Loucy (cell line): ENCODE results near the gene BTN3A1.

Experiments used
- H2AFZ ChIP-seq: fragments of 200-600 bp; sonication (generic); 2 replicates; pipeline ENCODE4 v1.6.0; 2016; ENCODE audit warnings: antibody characterized with exemption, mild to moderate bottlenecking, low read length, moderate library complexity
- H3F3A ChIP-seq: fragments of 200-600 bp; 2 replicates; pipeline ENCODE4 v1.6.0; 2016; ENCODE audit warnings: antibody characterized with exemption, low read depth, mild to moderate bottlenecking
- H3K27me3 ChIP-seq: fragments of 200-600 bp; sonication (generic); 2 replicates; pipeline ENCODE4 v1.6.1; 2014; ENCODE audit warnings: low read length, mild to moderate bottlenecking; ENCODE audit not compliant: insufficient read depth, poor library complexity, severe bottlenecking
- H3K36me3 ChIP-seq: fragments of 200-600 bp; sonication (generic); 2 replicates; pipeline ENCODE4 v1.6.1; 2016; ENCODE audit warnings: low read length; ENCODE audit not compliant: insufficient read depth
- H3K4me1 ChIP-seq: fragments of 200-600 bp; sonication (generic); 2 replicates; pipeline ENCODE4 v1.5.1; 2014; ENCODE audit warnings: low read length, mild to moderate bottlenecking; ENCODE audit not compliant: insufficient read depth, poor library complexity, severe bottlenecking
- H3K4me2 ChIP-seq: fragments of 200-600 bp; sonication (generic); 2 replicates; pipeline ENCODE4 v1.6.0; 2014; ENCODE audit warnings: antibody characterized with exemption, low read length, low read depth, mild to moderate bottlenecking; ENCODE audit not compliant: poor library complexity, severe bottlenecking
- H3K4me3 ChIP-seq: fragments of 200-600 bp; sonication (generic); 2 replicates; pipeline ENCODE4 v1.5.1; 2014; ENCODE audit warnings: low read length, mild to moderate bottlenecking, mixed read lengths; ENCODE audit not compliant: poor library complexity, severe bottlenecking
- H3K79me2 ChIP-seq: fragments of 200-600 bp; sonication (generic); 2 replicates; pipeline ENCODE4 v1.6.1; 2014; ENCODE audit warnings: low read length; ENCODE audit not compliant: insufficient read depth
- H3K9ac ChIP-seq: fragments of 200-600 bp; sonication (generic); 2 replicates; pipeline ENCODE4 v1.6.0; 2014; ENCODE audit warnings: mild to moderate bottlenecking, low read depth, low read length, moderate library complexity; ENCODE audit not compliant: poor library complexity, severe bottlenecking
- H3K9me2 ChIP-seq: fragments of 200-600 bp; sonication (generic); replicated peaks from 2 replicates; pipeline ENCODE4 v1.6.1; 2016; ENCODE audit warnings: low read depth, low read length, mixed read lengths
- H3K9me3 ChIP-seq: fragments of 200-600 bp; sonication (generic); 2 replicates; pipeline ENCODE4 v1.6.1; 2014; ENCODE audit warnings: mild to moderate bottlenecking, antibody characterized with exemption, low read length, low read depth; ENCODE audit not compliant: insufficient read depth
- H4K20me1 ChIP-seq: fragments of 200-600 bp; sonication (generic); 2 replicates; pipeline ENCODE4 v1.6.0; 2014; ENCODE audit warnings: antibody characterized with exemption, low read length, mild to moderate bottlenecking; ENCODE audit not compliant: insufficient read depth, poor library complexity, severe bottlenecking
- CTCF ChIP-seq: fragments of 200-600 bp; sonication (generic); conservative IDR thresholded peaks from 2 replicates; pipeline ENCODE4 v1.5.1; 2014; ENCODE audit warnings: mild to moderate bottlenecking, antibody characterized with exemption, low read length
- EZH2phosphoT487 ChIP-seq: fragments of 200-600 bp; IDR thresholded peaks from 2 replicates; pipeline ENCODE4 v1.6.1; 2018; ENCODE audit warnings: antibody characterized with exemption, mild to moderate bottlenecking, moderate library complexity, borderline replicate concordance

The BTN3A1 gene

DNA sequence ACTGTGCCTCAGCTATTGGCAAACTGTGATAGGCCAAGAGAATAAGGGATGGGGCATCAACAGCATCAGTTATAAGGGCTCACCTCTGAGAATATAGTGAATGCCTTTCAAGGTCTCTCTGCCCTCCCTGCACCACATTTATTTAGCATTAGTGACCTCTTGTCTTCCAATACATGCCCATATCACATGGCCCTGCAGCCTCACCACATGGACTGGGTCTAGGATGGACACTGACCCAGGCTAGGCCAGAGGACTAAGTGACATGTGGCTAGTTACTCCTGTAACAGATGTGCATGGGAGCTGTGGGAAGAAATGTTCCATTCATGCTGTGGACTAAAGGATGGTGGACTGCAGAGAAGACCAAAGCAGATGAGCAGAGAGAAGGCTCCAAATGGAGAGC lies 22.3 kb upstream of the BTN3A1 start:
- peaks cover 13% of the 10 kb centered on the region for H3K4me1 ChIP-seq
- H3K36me3 ChIP-seq: peaks cover 4% of the 10 kb centered on the region; the same call in 1 of the 2 replicates
- H3K79me2 ChIP-seq: peaks cover 4% of the 10 kb centered on the region; the same call in 1 of the 2 replicates
- H3K9me2 ChIP-seq: no peaks in the 10 kb centered on the region
- no peak overlapping the region for H2AFZ ChIP-seq
- H3K9ac ChIP-seq: no peak overlapping the region
- no peaks in the 10 kb centered on the region for H3F3A ChIP-seq
- H3K27me3 ChIP-seq: no peaks in the 10 kb centered on the region
- no peaks in the 10 kb centered on the region for H4K20me1 ChIP-seq
- no peaks in the 10 kb centered on the region for H3K9me3 ChIP-seq
- H3K4me3 ChIP-seq: no peak overlapping the region
- no peak for TF ChIP-seq CTCF
- TF ChIP-seq EZH2phosphoT487: no peak
- H3K4me2 ChIP-seq: no peak overlapping the region

DNA sequence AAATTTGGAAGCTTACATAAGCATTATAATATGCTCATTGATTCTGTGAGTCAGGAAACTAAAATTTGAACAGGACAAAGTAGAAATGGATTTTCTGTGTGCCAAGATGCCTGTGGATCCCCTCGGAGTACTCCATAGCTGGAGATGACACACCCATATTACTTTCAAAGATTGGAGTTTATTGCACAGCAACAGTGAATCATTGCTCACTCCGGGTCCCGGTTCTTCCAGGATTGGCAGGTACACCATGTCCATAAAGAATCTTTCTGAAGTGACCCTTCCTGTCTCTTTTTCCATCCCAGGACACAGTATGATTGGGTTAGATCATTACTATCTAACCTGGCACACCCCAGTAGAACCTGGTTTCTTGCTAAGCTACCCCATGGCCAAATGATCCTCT lies 21.8 kb upstream of the BTN3A1 start:
- no peaks in the 10 kb centered on the region for H3K9me2 ChIP-seq
- TF ChIP-seq EZH2phosphoT487: no peak
- TF ChIP-seq CTCF: no peak

GRCh38 chr6:26382121-26382520 lies 20.0 kb upstream of the BTN3A1 start:
- H3K9ac ChIP-seq: no peak overlapping the region
- no peaks in the 10 kb centered on the region for H3F3A ChIP-seq
- TF ChIP-seq EZH2phosphoT487 (no peak), CTCF (no peak)
- no peaks in the 10 kb centered on the region for H3K9me3 ChIP-seq
- H3K79me2 ChIP-seq: peaks cover 9% of the 10 kb centered on the region; the same call in 1 of the 2 replicates
- no peak overlapping the region for H2AFZ ChIP-seq
- H3K4me2 ChIP-seq: no peak overlapping the region
- H3K9me2 ChIP-seq: no peaks in the 10 kb centered on the region
- H4K20me1 ChIP-seq: no peaks in the 10 kb centered on the region
- H3K4me1 ChIP-seq: peaks cover 8% of the 10 kb centered on the region
- no peaks in the 10 kb centered on the region for H3K27me3 ChIP-seq
- no peak overlapping the region for H3K4me3 ChIP-seq
- no peaks in the 10 kb centered on the region for H3K36me3 ChIP-seq

More for the DNA sequence above, 21.8 kb upstream of the BTN3A1 start:
- H3K4me2 ChIP-seq: no peak overlapping the region
- no peaks in the 10 kb centered on the region for H4K20me1 ChIP-seq
- no peak overlapping the region for H2AFZ ChIP-seq
- H3K9ac ChIP-seq: no peak overlapping the region
- no peaks in the 10 kb centered on the region for H3K27me3 ChIP-seq
- H3K79me2 ChIP-seq: peaks cover 9% of the 10 kb centered on the region; the same call in 1 of the 2 replicates
- H3K36me3 ChIP-seq: no peaks in the 10 kb centered on the region; the same call in 1 of the 2 replicates
- no peaks in the 10 kb centered on the region for H3F3A ChIP-seq
- H3K9me3 ChIP-seq: no peaks in the 10 kb centered on the region
- no peak overlapping the region for H3K4me3 ChIP-seq
- peaks cover 8% of the 10 kb centered on the region for H3K4me1 ChIP-seq
